NB4 (cell line): ENCODE data around the gene MAD2L2.

Source experiments
- DNase-seq: peaks from one replicate; pipeline ENCODE4 v3.0.0; 2010; ENCODE audit warnings: low read depth
- H3K4me3 ChIP-seq: one replicate; pipeline ENCODE4 v1.5.1; 2011; ENCODE audit warnings: mild to moderate bottlenecking, low read depth, low read length, moderate library complexity
- MYC ChIP-seq: IDR thresholded peaks from 2 replicates; pipeline ENCODE4 v1.6.1; 2011; ENCODE audit warnings: low read depth, low read length
- POLR2A ChIP-seq: IDR thresholded peaks from 2 replicates; pipeline ENCODE4 v1.6.1; 2011; ENCODE audit warnings: mild to moderate bottlenecking; ENCODE audit not compliant: insufficient read length; ENCODE audit errors: extremely low read depth
- TF ChIP-seq, protein P1 (sequence below): IDR thresholded peaks from 2 replicates; pipeline ENCODE4 v1.6.1; 2011; ENCODE audit warnings: low read depth, low read length
- TF ChIP-seq, protein P2 (sequence below): IDR thresholded peaks from one replicate; pipeline ENCODE4 v1.5.1; 2012; ENCODE audit warnings: low read depth, low read length

The MAD2L2 gene

GRCh38 chr1:11706292-11706691 lies 25.3 kb upstream of the MAD2L2 start:
- no peak overlapping the region for H3K4me3 ChIP-seq
- TF ChIP-seq, protein P1, sequence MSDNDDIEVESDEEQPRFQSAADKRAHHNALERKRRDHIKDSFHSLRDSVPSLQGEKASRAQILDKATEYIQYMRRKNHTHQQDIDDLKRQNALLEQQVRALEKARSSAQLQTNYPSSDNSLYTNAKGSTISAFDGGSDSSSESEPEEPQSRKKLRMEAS = no peak
- TF ChIP-seq, protein P2, sequence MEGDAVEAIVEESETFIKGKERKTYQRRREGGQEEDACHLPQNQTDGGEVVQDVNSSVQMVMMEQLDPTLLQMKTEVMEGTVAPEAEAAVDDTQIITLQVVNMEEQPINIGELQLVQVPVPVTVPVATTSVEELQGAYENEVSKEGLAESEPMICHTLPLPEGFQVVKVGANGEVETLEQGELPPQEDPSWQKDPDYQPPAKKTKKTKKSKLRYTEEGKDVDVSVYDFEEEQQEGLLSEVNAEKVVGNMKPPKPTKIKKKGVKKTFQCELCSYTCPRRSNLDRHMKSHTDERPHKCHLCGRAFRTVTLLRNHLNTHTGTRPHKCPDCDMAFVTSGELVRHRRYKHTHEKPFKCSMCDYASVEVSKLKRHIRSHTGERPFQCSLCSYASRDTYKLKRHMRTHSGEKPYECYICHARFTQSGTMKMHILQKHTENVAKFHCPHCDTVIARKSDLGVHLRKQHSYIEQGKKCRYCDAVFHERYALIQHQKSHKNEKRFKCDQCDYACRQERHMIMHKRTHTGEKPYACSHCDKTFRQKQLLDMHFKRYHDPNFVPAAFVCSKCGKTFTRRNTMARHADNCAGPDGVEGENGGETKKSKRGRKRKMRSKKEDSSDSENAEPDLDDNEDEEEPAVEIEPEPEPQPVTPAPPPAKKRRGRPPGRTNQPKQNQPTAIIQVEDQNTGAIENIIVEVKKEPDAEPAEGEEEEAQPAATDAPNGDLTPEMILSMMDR = no peak
- no peak for TF ChIP-seq MYC
- no peak for TF ChIP-seq POLR2A
- no peak for DNase-seq

- no peak overlapping the region for H3K4me3 ChIP-seq
- TF ChIP-seq, protein P1 = no peak
- TF ChIP-seq MYC = no peak
- TF ChIP-seq POLR2A = no peak
- TF ChIP-seq, protein P2 = no peak
- no peak for DNase-seq
These were observed 24.6 kb upstream of the MAD2L2 start for GRCh38 chr1:11705596-11705995.

GRCh38 chr1:11704691-11705475 lies 23.9 kb upstream of the MAD2L2 start:
- TF ChIP-seq, protein P2 = no peak
- TF ChIP-seq POLR2A (no peak), MYC (no peak)
- TF ChIP-seq, protein P1 = no peak
- peak; percentile 69 for DNase-seq
- no peak overlapping the region for H3K4me3 ChIP-seq

DNA sequence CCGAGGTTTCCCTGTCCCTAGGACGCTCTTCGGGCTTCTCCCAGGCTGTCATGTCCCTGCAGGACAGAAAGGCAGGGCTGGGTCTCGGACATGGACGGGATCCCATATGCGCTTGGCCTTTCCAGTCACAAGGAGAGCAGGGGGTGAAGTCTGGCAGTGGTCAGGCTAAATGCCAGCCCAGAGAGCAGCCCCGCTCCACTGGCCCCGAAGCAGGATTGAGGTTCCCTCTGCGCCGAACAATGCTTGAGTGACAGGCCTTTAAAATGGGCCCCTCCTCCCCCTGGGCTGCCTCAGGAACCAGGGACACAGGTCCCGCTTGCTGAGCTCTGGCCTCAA lies 23.2 kb upstream of the MAD2L2 start:
- TF ChIP-seq, protein P1 = no peak
- no peak for TF ChIP-seq POLR2A
- TF ChIP-seq, protein P2 = no peak
- no peak for TF ChIP-seq MYC
- no peak for DNase-seq
- no peak overlapping the region for H3K4me3 ChIP-seq

- no peak overlapping the region for H3K4me3 ChIP-seq
- DNase-seq = peak; percentile 84
- TF ChIP-seq, protein P1 = no peak
- no peak for TF ChIP-seq POLR2A
- TF ChIP-seq, protein P2 = no peak
- no peak for TF ChIP-seq MYC
These were observed 22.6 kb upstream of the MAD2L2 start for GRCh38 chr1:11703357-11704193.
